ENCODE measurements around the gene SCYGR2. TPM values are rescaled to one million over a fixed set of nuclear protein-coding genes. Genes with fewer than 3 reads are reported as not detected.

The SCYGR2 gene
- total RNA-seq, 4 donors from 2014 or later = not detected

DNA sequence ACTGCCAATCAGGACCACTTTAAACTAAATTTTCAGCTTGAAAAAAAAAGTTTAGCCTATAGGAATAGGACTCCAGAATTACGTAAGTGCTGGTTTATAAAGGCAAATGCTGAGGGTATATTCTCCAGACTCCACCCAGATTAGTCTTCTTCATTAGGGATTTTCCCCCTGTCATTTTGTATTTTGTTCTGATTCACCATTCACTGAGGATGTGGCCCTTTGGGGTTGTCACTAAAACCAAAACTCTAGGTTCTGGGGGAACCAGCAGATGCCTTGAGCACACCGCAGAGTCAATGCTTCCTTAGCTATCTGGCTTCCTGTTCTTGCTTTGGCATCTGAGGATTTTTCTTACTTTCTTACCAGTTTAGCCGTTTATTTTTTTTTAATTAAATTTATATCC lies 29.1 kb downstream of the SCYGR2 start:
- TF ChIP-seq EP300 (IDR thresholded peaks at IDR 0.05) = no peak
- TF ChIP-seq POLR2A (IDR thresholded peaks at IDR 0.05) = no peak
- TF ChIP-seq POLR2AphosphoS5 (IDR thresholded peaks at IDR 0.05) = no peak
- TF ChIP-seq, protein P1, sequence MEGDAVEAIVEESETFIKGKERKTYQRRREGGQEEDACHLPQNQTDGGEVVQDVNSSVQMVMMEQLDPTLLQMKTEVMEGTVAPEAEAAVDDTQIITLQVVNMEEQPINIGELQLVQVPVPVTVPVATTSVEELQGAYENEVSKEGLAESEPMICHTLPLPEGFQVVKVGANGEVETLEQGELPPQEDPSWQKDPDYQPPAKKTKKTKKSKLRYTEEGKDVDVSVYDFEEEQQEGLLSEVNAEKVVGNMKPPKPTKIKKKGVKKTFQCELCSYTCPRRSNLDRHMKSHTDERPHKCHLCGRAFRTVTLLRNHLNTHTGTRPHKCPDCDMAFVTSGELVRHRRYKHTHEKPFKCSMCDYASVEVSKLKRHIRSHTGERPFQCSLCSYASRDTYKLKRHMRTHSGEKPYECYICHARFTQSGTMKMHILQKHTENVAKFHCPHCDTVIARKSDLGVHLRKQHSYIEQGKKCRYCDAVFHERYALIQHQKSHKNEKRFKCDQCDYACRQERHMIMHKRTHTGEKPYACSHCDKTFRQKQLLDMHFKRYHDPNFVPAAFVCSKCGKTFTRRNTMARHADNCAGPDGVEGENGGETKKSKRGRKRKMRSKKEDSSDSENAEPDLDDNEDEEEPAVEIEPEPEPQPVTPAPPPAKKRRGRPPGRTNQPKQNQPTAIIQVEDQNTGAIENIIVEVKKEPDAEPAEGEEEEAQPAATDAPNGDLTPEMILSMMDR (IDR thresholded peaks at IDR 0.05) = no peak
- WGBS, 2 donors (ENCODE audit: low coverage in 1 of 2) = 79 to 86% methylated on average over 3 of the region's 3 CpGs
- H3K4me3 ChIP-seq = no peak overlapping the region
- H3K27ac ChIP-seq = no peak overlapping the region
- H3K9me3 ChIP-seq = peaks cover 0 to under 1% (median 0%) of the 10 kb centered on the region in 3 donors
- no peak for ATAC-seq
- no peaks in the 10 kb centered on the region for H3K27me3 ChIP-seq
- no peaks in the 10 kb centered on the region for H3K36me3 ChIP-seq
- no peaks in the 10 kb centered on the region for H3K4me1 ChIP-seq

- Histone ChIP-seq H3K27ac (no peak overlapping the region), H3K4me1 (no peaks in the 10 kb centered on the region), H3K36me3 (no peaks in the 10 kb centered on the region), H3K4me3 (no peak overlapping the region), H3K9me3 (no peaks in the 10 kb centered on the region), H3K27me3 (no peaks in the 10 kb centered on the region)
- WGBS, 2 donors (ENCODE audit: low coverage in 1 of 2) = 43 to 60% methylated on average over 4 to 7 of the region's 7 CpGs
- no peak for ATAC-seq
- no peak for TF ChIP-seq EP300 (IDR thresholded peaks at IDR 0.05)
Observed at GRCh38 chr2:227629435-227629834, 30.7 kb downstream of the SCYGR2 start.

DNA sequence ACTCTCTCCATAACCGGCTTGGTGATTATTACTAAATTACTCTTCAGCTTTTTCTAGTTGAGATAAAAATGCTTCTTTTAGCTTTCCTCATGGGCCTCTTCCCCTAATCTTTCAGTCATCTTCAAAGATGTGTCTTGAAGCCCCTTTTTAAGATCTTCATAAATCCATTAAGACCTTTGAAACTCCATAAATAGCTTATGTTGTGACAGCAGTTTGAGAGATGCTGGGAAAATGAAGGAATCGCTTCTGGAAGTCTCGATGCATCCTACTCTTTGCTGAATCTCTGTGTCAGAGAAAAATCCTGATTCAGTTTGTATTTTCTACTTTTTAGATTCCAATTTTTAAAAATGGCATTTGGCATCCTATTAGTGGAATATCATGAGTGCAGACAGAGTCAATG lies 31.6 kb downstream of the SCYGR2 start:
- no peaks in the 10 kb centered on the region for H3K27me3 ChIP-seq
- H3K27ac ChIP-seq = no peak overlapping the region
- no peak for ATAC-seq
- TF ChIP-seq EP300 (IDR thresholded peaks at IDR 0.05) (no peak), POLR2A (IDR thresholded peaks at IDR 0.05) (no peak), POLR2AphosphoS5 (IDR thresholded peaks at IDR 0.05) (no peak)
- TF ChIP-seq, protein P1 (IDR thresholded peaks at IDR 0.05) = no peak
- no peaks in the 10 kb centered on the region for H3K9me3 ChIP-seq
- WGBS, 2 donors (ENCODE audit: low coverage in 1 of 2) = 24 to 49% methylated on average over 3 of the region's 3 CpGs
- H3K4me1 ChIP-seq = no peaks in the 10 kb centered on the region
- H3K4me3 ChIP-seq = no peak overlapping the region
- H3K36me3 ChIP-seq = no peaks in the 10 kb centered on the region

DNA sequence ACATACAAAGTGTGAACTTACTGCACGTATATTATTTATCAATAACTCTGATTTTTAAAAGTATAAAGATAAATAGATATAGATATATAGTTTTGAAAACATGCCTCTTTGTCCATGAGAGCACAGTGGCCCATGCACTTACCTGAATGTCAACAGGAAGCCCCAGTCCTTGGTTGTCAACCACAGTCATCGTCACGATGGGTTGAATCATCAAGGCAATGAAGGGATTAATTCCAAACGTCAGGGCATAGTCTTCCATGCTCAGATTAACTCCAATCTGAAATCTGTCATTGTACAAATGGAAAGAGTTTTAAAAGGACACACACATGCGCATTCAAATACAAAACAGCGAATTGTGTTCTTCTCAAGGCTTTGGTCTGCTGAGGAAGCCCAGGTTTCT lies 34.1 kb downstream of the SCYGR2 start:
- Histone ChIP-seq H3K4me3 (no peak overlapping the region), H3K27ac (no peak overlapping the region), H3K27me3 (no peaks in the 10 kb centered on the region), H3K9me3 (no peaks in the 10 kb centered on the region), H3K36me3 (no peaks in the 10 kb centered on the region), H3K4me1 (no peaks in the 10 kb centered on the region)
- ATAC-seq = no peak
- TF ChIP-seq, protein P1 (IDR thresholded peaks at IDR 0.05) = no peak
- no peak for TF ChIP-seq EP300 (IDR thresholded peaks at IDR 0.05)
- TF ChIP-seq POLR2A (IDR thresholded peaks at IDR 0.05) = no peak
- no peak for TF ChIP-seq POLR2AphosphoS5 (IDR thresholded peaks at IDR 0.05)
- 73 to 81% methylated on average over 6 of the region's 6 CpGs for WGBS, 2 donors (ENCODE audit: low coverage in 1 of 2)

DNA sequence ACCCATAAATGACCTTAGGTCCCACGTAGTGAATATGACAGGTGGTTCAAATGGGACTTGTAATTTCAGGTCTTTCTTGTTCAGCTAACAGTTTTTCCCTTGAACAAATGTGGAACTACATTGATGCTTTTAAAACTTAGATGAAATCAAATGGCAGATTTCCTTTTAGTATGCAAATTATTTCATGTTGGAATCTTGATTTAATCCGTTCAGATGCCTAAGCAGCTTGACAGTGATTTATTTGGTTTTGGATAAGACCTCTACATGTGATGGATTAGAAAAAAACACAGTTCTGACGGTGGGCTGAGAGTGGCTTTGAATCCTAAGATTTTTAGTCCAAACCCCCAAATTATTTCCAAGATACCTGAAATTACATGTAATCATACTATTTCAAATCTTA lies 35.5 kb downstream of the SCYGR2 start:
- Histone ChIP-seq H3K36me3 (no peaks in the 10 kb centered on the region), H3K4me1 (no peaks in the 10 kb centered on the region), H3K4me3 (no peak overlapping the region), H3K27ac (no peak overlapping the region), H3K27me3 (no peaks in the 10 kb centered on the region), H3K9me3 (no peaks in the 10 kb centered on the region)
- WGBS, 2 donors (ENCODE audit: low coverage in 1 of 2) = 33 to 42% methylated on average over 3 of the region's 3 CpGs
- TF ChIP-seq, protein P1 (IDR thresholded peaks at IDR 0.05) = no peak
- TF ChIP-seq POLR2A (IDR thresholded peaks at IDR 0.05) (no peak), EP300 (IDR thresholded peaks at IDR 0.05) (no peak), POLR2AphosphoS5 (IDR thresholded peaks at IDR 0.05) (no peak)
- no peak for ATAC-seq

Data from gastroesophageal sphincter (tissue), 4 donors.